ENCODE results near the gene ARHGAP20. TPM values are rescaled to one million over a fixed set of nuclear protein-coding genes. Genes with fewer than 3 reads are reported as not detected.

ARHGAP20 gene
- polyA plus RNA-seq, 1 donor = 2.2 TPM

- Histone ChIP-seq H3K4me1 (ENCODE audit: control insufficient read depth, insufficient read depth, low read length) (no peaks in the 10 kb centered on the region), H3K27me3 (ENCODE audit: control insufficient read depth, insufficient read depth, low read length) (peaks cover 2% of the 10 kb centered on the region), H3K27ac (ENCODE audit: low read length) (no peak overlapping the region), H3K4me3 (ENCODE audit: low read length) (no peak overlapping the region), H3K9me3 (ENCODE audit: control insufficient read depth, low read depth, low read length) (no peaks in the 10 kb centered on the region), H3K36me3 (ENCODE audit: control insufficient read depth, insufficient read depth, low read length) (no peaks in the 10 kb centered on the region)
- no peak for DNase-seq
- 100% methylated on average over 1 of the region's 1 CpG for WGBS (ENCODE audit: insufficient coverage, low lambda C conversion rate)
Measured at GRCh38 chr11:110738641-110739040, 26.4 kb upstream of the ARHGAP20 start.

DNA sequence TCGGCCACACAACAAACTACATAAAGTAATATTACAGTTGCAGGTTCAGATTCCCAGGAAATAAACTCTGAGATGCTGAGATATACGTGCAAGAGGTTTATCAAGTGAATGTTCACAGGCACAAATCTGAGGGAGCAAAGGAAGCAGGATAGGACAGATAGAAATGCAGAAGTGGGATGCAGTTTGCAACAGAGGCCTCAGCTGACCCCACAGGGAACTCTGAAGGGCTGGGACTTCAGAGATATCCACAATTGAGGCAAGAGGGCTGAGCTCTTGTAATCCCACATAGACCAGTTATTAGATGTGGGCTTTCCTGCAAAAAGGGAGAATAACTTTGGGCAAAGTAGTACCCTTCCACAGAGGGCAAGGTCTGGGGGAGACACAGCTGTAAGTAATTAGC, 25.4 kb upstream of the ARHGAP20 start:
- Histone ChIP-seq H3K36me3 (ENCODE audit: control insufficient read depth, insufficient read depth, low read length) (no peaks in the 10 kb centered on the region), H3K4me3 (ENCODE audit: low read length) (no peak overlapping the region), H3K9me3 (ENCODE audit: control insufficient read depth, low read depth, low read length) (no peaks in the 10 kb centered on the region), H3K27ac (ENCODE audit: low read length) (no peak overlapping the region), H3K27me3 (ENCODE audit: control insufficient read depth, insufficient read depth, low read length) (peaks cover 4% of the 10 kb centered on the region), H3K4me1 (ENCODE audit: control insufficient read depth, insufficient read depth, low read length) (no peaks in the 10 kb centered on the region)
- 92% methylated on average over 2 of the region's 2 CpGs for WGBS (ENCODE audit: insufficient coverage, low lambda C conversion rate)
- no peak for DNase-seq

DNA sequence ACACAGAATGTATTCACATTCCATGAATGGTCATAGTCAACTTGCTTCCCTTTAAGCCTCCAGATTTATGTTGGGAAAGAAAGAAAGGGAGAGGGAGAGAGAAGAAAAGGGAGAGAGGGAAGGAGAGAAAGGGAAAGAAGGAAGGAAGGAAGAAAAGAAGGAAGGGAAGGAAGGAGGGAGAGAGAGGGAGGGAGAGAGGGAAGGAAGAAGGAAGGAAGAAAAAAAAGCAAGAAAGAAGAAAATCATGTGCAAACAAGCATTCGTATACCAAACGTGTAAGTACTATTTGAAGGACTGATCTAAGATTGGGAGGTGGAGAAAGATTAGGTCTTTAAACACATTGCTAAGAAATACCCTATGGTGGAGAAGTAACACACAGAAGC, 23.9 kb upstream of the ARHGAP20 start:
- Histone ChIP-seq H3K36me3 (ENCODE audit: control insufficient read depth, insufficient read depth, low read length) (no peaks in the 10 kb centered on the region), H3K4me1 (ENCODE audit: control insufficient read depth, insufficient read depth, low read length) (no peaks in the 10 kb centered on the region), H3K9me3 (ENCODE audit: control insufficient read depth, low read depth, low read length) (no peaks in the 10 kb centered on the region), H3K27ac (ENCODE audit: low read length) (no peak overlapping the region), H3K27me3 (ENCODE audit: control insufficient read depth, insufficient read depth, low read length) (peaks cover 2% of the 10 kb centered on the region), H3K4me3 (ENCODE audit: low read length) (no peak overlapping the region)
- 55% methylated on average over 2 of the region's 2 CpGs for WGBS (ENCODE audit: insufficient coverage, low lambda C conversion rate)
- no peak for DNase-seq

DNA sequence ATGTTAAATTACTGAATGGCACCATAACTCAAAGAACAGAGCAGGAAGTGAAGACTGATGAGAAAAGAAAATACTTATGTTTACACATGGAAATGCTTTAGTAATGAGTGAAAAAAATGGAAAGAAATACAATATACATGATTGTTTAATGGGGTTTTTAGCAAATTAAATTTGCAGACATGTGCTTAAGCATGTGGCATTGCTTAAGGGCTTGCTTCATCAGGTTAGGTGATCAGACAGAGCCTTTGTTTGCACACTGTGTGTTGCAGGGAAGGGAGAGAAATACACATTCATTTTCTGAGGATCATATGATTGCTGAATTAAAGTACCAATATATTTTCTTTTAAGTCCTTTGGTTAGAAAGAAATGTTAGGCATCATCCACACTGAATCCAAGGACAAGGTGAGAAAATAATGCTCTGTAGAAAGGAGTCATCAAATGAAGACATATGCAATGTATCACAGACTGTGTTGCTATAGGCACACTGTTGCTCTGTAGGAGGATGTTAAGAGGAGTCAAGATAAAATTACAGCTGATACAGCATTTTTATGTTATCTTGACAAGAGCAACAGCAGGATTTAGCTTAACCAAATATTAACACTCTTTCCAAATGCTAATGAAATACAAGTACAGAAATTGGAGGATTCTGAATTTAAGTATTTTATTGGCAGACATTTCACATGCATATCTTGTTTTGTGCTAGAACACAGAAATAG, 23.4 kb upstream of the ARHGAP20 start:
- no peak for DNase-seq
- no peaks in the 10 kb centered on the region for H3K4me1 ChIP-seq (ENCODE audit: control insufficient read depth, insufficient read depth, low read length)
- no peaks in the 10 kb centered on the region for H3K36me3 ChIP-seq (ENCODE audit: control insufficient read depth, insufficient read depth, low read length)
- H3K27ac ChIP-seq (ENCODE audit: low read length) = no peak overlapping the region
- H3K27me3 ChIP-seq (ENCODE audit: control insufficient read depth, insufficient read depth, low read length) = peaks cover 2% of the 10 kb centered on the region
- H3K9me3 ChIP-seq (ENCODE audit: control insufficient read depth, low read depth, low read length) = no peaks in the 10 kb centered on the region
- no peak overlapping the region for H3K4me3 ChIP-seq (ENCODE audit: low read length)

GRCh38 chr11:110734790-110735189, 22.6 kb upstream of the ARHGAP20 start:
- no CpG with 5 or more reads among the region's 2 CpGs for WGBS (ENCODE audit: insufficient coverage, low lambda C conversion rate)
- Histone ChIP-seq H3K4me3 (ENCODE audit: low read length) (no peak overlapping the region), H3K9me3 (ENCODE audit: control insufficient read depth, low read depth, low read length) (no peaks in the 10 kb centered on the region), H3K4me1 (ENCODE audit: control insufficient read depth, insufficient read depth, low read length) (no peaks in the 10 kb centered on the region), H3K27me3 (ENCODE audit: control insufficient read depth, insufficient read depth, low read length) (peaks cover 2% of the 10 kb centered on the region), H3K36me3 (ENCODE audit: control insufficient read depth, insufficient read depth, low read length) (no peaks in the 10 kb centered on the region), H3K27ac (ENCODE audit: low read length) (no peak overlapping the region)
- no peak for DNase-seq

- no peaks in the 10 kb centered on the region for H3K36me3 ChIP-seq (ENCODE audit: control insufficient read depth, insufficient read depth, low read length)
- peaks cover 2% of the 10 kb centered on the region for H3K27me3 ChIP-seq (ENCODE audit: control insufficient read depth, insufficient read depth, low read length)
- no peak overlapping the region for H3K4me3 ChIP-seq (ENCODE audit: low read length)
- WGBS (ENCODE audit: insufficient coverage, low lambda C conversion rate) = 80% methylated on average over 1 of the region's 1 CpG
- H3K4me1 ChIP-seq (ENCODE audit: control insufficient read depth, insufficient read depth, low read length) = no peaks in the 10 kb centered on the region
- H3K9me3 ChIP-seq (ENCODE audit: control insufficient read depth, low read depth, low read length) = no peaks in the 10 kb centered on the region
- no peak for DNase-seq
- H3K27ac ChIP-seq (ENCODE audit: low read length) = no peak overlapping the region
Measured at GRCh38 chr11:110730773-110731172, 18.5 kb upstream of the ARHGAP20 start.

DNA sequence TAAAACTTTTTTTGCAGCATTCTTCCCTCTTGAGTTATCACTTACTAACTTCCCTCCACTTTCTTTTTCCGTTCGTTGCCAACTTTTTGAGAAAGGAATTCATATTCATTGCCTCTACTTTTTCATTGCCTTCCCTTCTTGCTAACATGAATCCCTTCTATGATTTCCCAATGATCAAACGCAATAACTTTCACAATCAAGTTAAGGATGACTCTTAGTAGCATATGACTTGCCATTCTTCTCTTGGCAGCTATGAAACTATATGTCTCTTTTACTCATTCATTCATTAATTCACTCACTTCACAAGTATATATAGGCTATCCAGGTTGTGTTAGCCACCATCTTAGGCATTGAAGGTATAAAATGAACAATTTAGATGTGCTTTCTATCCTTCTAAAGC, 16.6 kb upstream of the ARHGAP20 start:
- Histone ChIP-seq H3K27me3 (ENCODE audit: control insufficient read depth, insufficient read depth, low read length) (peaks cover 2% of the 10 kb centered on the region), H3K4me1 (ENCODE audit: control insufficient read depth, insufficient read depth, low read length) (no peaks in the 10 kb centered on the region), H3K36me3 (ENCODE audit: control insufficient read depth, insufficient read depth, low read length) (no peaks in the 10 kb centered on the region), H3K4me3 (ENCODE audit: low read length) (no peak overlapping the region), H3K27ac (ENCODE audit: low read length) (no peak overlapping the region), H3K9me3 (ENCODE audit: control insufficient read depth, low read depth, low read length) (no peaks in the 10 kb centered on the region)
- no peak for DNase-seq
- WGBS (ENCODE audit: insufficient coverage, low lambda C conversion rate) = 84% methylated on average over 3 of the region's 3 CpGs

- no peaks in the 10 kb centered on the region for H3K9me3 ChIP-seq (ENCODE audit: control insufficient read depth, low read depth, low read length)
- no peaks in the 10 kb centered on the region for H3K4me1 ChIP-seq (ENCODE audit: control insufficient read depth, insufficient read depth, low read length)
- H3K27ac ChIP-seq (ENCODE audit: low read length) = no peak overlapping the region
- H3K36me3 ChIP-seq (ENCODE audit: control insufficient read depth, insufficient read depth, low read length) = no peaks in the 10 kb centered on the region
- peaks cover 2% of the 10 kb centered on the region for H3K27me3 ChIP-seq (ENCODE audit: control insufficient read depth, insufficient read depth, low read length)
- no peak for DNase-seq
- no peak overlapping the region for H3K4me3 ChIP-seq (ENCODE audit: low read length)
Measured at GRCh38 chr11:110728476-110728875, 16.2 kb upstream of the ARHGAP20 start.

GRCh38 chr11:110724358-110724757, 12.1 kb upstream of the ARHGAP20 start:
- no peaks in the 10 kb centered on the region for H3K4me1 ChIP-seq (ENCODE audit: control insufficient read depth, insufficient read depth, low read length)
- DNase-seq = no peak
- no peak overlapping the region for H3K27ac ChIP-seq (ENCODE audit: low read length)
- no peaks in the 10 kb centered on the region for H3K9me3 ChIP-seq (ENCODE audit: control insufficient read depth, low read depth, low read length)
- 66% methylated on average over 2 of the region's 2 CpGs for WGBS (ENCODE audit: insufficient coverage, low lambda C conversion rate)
- no peak overlapping the region for H3K4me3 ChIP-seq (ENCODE audit: low read length)
- peaks cover 3% of the 10 kb centered on the region for H3K27me3 ChIP-seq (ENCODE audit: control insufficient read depth, insufficient read depth, low read length)
- H3K36me3 ChIP-seq (ENCODE audit: control insufficient read depth, insufficient read depth, low read length) = no peaks in the 10 kb centered on the region

GRCh38 chr11:110720431-110721275, 8.4 kb upstream of the ARHGAP20 start:
- Histone ChIP-seq H3K9me3 (ENCODE audit: control insufficient read depth, low read depth, low read length) (no peaks in the 10 kb centered on the region), H3K27me3 (ENCODE audit: control insufficient read depth, insufficient read depth, low read length) (peaks cover 18% of the 10 kb centered on the region), H3K36me3 (ENCODE audit: control insufficient read depth, insufficient read depth, low read length) (no peaks in the 10 kb centered on the region), H3K4me3 (ENCODE audit: low read length) (no peak overlapping the region), H3K4me1 (ENCODE audit: control insufficient read depth, insufficient read depth, low read length) (no peaks in the 10 kb centered on the region), H3K27ac (ENCODE audit: low read length) (no peak overlapping the region)
- WGBS (ENCODE audit: insufficient coverage, low lambda C conversion rate) = no CpG with 5 or more reads among the region's 3 CpGs
- DNase-seq = no peak

DNA sequence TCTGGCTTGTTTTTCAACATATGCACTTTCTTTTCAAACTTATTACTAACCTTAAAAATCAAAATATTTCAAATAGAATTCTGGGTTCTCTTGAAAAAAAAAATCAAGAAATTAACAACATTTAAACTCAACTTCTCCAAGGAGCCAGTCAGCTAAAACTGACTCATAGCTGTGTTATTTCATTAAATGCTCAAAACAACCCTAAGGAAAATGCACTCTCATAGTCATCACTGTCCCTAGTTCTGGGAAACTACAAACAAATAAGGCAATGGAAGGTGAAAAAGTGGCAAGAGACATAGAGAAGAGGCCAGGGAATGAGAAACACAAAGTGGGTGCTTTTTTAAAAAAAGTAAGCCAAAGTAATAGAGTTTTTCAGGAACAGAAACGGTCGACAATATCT, 4.1 kb upstream of the ARHGAP20 start:
- no CpG with 5 or more reads among the region's 2 CpGs for WGBS (ENCODE audit: insufficient coverage, low lambda C conversion rate)
- H3K27me3 ChIP-seq (ENCODE audit: control insufficient read depth, insufficient read depth, low read length) = peaks cover 39% of the 10 kb centered on the region
- no peak overlapping the region for H3K4me3 ChIP-seq (ENCODE audit: low read length)
- DNase-seq = no peak
- H3K27ac ChIP-seq (ENCODE audit: low read length) = no peak overlapping the region
- H3K36me3 ChIP-seq (ENCODE audit: control insufficient read depth, insufficient read depth, low read length) = no peaks in the 10 kb centered on the region
- H3K4me1 ChIP-seq (ENCODE audit: control insufficient read depth, insufficient read depth, low read length) = peaks cover 1% of the 10 kb centered on the region
- no peaks in the 10 kb centered on the region for H3K9me3 ChIP-seq (ENCODE audit: control insufficient read depth, low read depth, low read length)

Data from large intestine (tissue), 3 donors.